Smooth muscle cell (in vitro differentiated cells): Measurements from ENCODE around the gene PGRMC2. TPM values are rescaled to one million over a fixed set of nuclear protein-coding genes. Genes with fewer than 3 reads are reported as not detected.

Source experiments
- DNase-seq: peaks from one replicate; lab custom pipeline; 2025; ENCODE audit not compliant: unreplicated experiment; lab: John Stamatoyannopoulos, UW
- H2AFZ ChIP-seq: fragments of 200-600 bp; sonication (generic); 2 replicates; pipeline ENCODE4 v1.6.0; 2016; ENCODE audit warnings: antibody characterized with exemption, low read depth, mild to moderate bottlenecking
- H3F3A ChIP-seq: fragments of 200-600 bp; sonication (generic); 2 replicates; pipeline ENCODE4 v1.6.0; 2017; ENCODE audit warnings: antibody characterized with exemption, low read depth
- H3K27ac ChIP-seq: fragments of 200-600 bp; sonication (generic); 2 replicates; pipeline ENCODE4 v1.5.1; 2016; ENCODE audit warnings: low read depth, mild to moderate bottlenecking
- H3K27me3 ChIP-seq: fragments of 200-600 bp; sonication (generic); 2 replicates; pipeline ENCODE4 v1.6.1; 2016; ENCODE audit warnings: low read depth, mild to moderate bottlenecking
- H3K36me3 ChIP-seq: fragments of 200-600 bp; sonication (generic); 2 replicates; pipeline ENCODE4 v1.5.1; 2016; ENCODE audit warnings: low read depth
- H3K4me1 ChIP-seq: fragments of 200-600 bp; sonication (generic); 2 replicates; pipeline ENCODE4 v1.5.1; 2016; ENCODE audit warnings: low read depth
- H3K4me2 ChIP-seq: fragments of 200-600 bp; sonication (generic); 2 replicates; pipeline ENCODE4 v1.6.0; 2016; ENCODE audit warnings: mild to moderate bottlenecking
- H3K4me3 ChIP-seq: fragments of 200-600 bp; sonication (generic); 2 replicates; pipeline ENCODE4 v1.5.1; 2016; ENCODE audit warnings: mild to moderate bottlenecking
- H3K79me2 ChIP-seq: fragments of 200-600 bp; sonication (generic); 2 replicates; pipeline ENCODE4 v1.6.0; 2016; ENCODE audit warnings: low read depth, mild to moderate bottlenecking
- H3K9ac ChIP-seq: fragments of 200-600 bp; sonication (generic); 2 replicates; pipeline ENCODE4 v1.6.0; 2016; ENCODE audit warnings: low read depth
- H3K9me3 ChIP-seq: fragments of 200-600 bp; sonication (generic); replicated peaks from 2 replicates; pipeline ENCODE4 v1.5.1; 2016; ENCODE audit warnings: low read depth
- H4K20me1 ChIP-seq: fragments of 200-600 bp; sonication (generic); 2 replicates; pipeline ENCODE4 v1.6.0; 2016; ENCODE audit warnings: low read depth
- WGBS: methylation state at CpG from one replicate; pipeline ENCODE4 v1.1.7; 2016; ENCODE audit warnings: low lambda C conversion rate; 5-methylcytosine and 5-hydroxymethylcytosine counted together
- polyA plus RNA-seq: library from polyadenylated mRNA; unstranded; fragments of >200 nt; fragmentation: Nextera tagmentation; extraction: Ambion mirVana; gene quantifications from 2 replicates; pipeline ENCODE4 v1.2.1, GENCODE V29; 2016
- total RNA-seq: library from RNA; depleted of rRNA; stranded (reverse); fragments of >200 nt; gene quantifications from 2 replicates; pipeline ENCODE4 v1.2.3, GENCODE V29; 2014
- TF ChIP-seq, protein P1 (sequence below): fragments of 200-600 bp; sonication (generic); IDR thresholded peaks from 2 replicates; pipeline ENCODE4 v1.5.1; 2017; ENCODE audit warnings: borderline replicate concordance, mild to moderate bottlenecking, antibody characterized with exemption; ENCODE audit not compliant: insufficient read depth, poor library complexity, severe bottlenecking

The PGRMC2 gene
- total and polyA plus RNA-seq, 2 experiments from 2014 or later = 52.1 to 56.7 TPM

DNA sequence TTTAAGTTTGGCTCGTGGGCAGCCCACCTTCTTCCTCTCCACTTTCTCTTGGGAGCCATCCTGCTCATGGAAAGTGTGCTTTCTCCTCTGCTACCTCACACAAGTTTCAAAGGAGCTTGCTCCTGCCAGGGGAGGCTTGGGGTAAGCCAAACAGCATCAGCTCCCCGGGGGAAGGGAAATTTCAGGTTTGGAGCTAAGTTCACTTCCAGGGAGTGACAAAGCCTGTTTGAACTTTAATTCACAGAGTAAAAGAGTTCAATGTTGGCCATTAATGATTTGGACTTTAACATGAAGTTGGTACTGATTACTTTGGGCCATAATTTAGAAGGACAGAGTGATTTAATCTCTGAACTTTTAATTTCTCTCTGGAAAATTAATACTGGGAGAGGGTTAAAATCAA, 4.7 kb upstream of the PGRMC2 start:
- TF ChIP-seq, protein P1, sequence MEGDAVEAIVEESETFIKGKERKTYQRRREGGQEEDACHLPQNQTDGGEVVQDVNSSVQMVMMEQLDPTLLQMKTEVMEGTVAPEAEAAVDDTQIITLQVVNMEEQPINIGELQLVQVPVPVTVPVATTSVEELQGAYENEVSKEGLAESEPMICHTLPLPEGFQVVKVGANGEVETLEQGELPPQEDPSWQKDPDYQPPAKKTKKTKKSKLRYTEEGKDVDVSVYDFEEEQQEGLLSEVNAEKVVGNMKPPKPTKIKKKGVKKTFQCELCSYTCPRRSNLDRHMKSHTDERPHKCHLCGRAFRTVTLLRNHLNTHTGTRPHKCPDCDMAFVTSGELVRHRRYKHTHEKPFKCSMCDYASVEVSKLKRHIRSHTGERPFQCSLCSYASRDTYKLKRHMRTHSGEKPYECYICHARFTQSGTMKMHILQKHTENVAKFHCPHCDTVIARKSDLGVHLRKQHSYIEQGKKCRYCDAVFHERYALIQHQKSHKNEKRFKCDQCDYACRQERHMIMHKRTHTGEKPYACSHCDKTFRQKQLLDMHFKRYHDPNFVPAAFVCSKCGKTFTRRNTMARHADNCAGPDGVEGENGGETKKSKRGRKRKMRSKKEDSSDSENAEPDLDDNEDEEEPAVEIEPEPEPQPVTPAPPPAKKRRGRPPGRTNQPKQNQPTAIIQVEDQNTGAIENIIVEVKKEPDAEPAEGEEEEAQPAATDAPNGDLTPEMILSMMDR = no peak
- Histone ChIP-seq H3K4me2 (no peak overlapping the region), H2AFZ (no peak overlapping the region), H3K27ac (no peak overlapping the region), H3K36me3 (no peaks in the 10 kb centered on the region), H3K27me3 (no peaks in the 10 kb centered on the region), H3K4me3 (no peak overlapping the region), H3K4me1 (peaks cover 7% of the 10 kb centered on the region), H3K9ac (no peak overlapping the region), H3F3A (no peaks in the 10 kb centered on the region), H3K9me3 (no peaks in the 10 kb centered on the region), H3K79me2 (peaks cover 2% of the 10 kb centered on the region), H4K20me1 (no peaks in the 10 kb centered on the region)
- DNase-seq = no peak
- 87% methylated on average over 2 of the region's 2 CpGs for WGBS

DNA sequence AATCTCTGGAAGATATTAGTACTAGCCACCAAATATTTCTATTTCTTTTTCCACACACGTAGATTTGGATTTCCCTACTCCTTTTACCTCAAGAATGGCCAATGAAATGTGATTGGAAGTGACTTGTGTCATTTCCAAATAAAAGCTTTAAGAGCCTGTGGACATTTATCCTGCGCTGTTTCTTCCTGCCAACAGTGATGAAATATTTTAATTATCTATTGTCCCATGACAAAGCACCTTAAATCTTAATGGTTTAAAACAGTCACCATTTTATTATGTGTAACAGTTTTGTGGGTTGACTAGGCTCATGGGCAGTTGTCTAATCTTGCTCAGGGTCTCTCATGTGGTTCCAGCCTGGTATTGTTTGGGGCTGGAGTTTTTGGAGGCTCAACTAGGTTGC, 3.5 kb upstream of the PGRMC2 start:
- 92% methylated on average over 2 of the region's 2 CpGs for WGBS
- no peak overlapping the region for H3K4me2 ChIP-seq
- H3K9ac ChIP-seq = no peak overlapping the region
- TF ChIP-seq, protein P1 = no peak
- H3K36me3 ChIP-seq = no peaks in the 10 kb centered on the region
- peaks cover 9% of the 10 kb centered on the region for H3K4me1 ChIP-seq
- no peak for DNase-seq
- no peak overlapping the region for H3K27ac ChIP-seq
- no peak overlapping the region for H3K4me3 ChIP-seq
- no peaks in the 10 kb centered on the region for H3K27me3 ChIP-seq
- H4K20me1 ChIP-seq = peaks cover 3% of the 10 kb centered on the region
- no peaks in the 10 kb centered on the region for H3F3A ChIP-seq
- no peak overlapping the region for H2AFZ ChIP-seq
- no peaks in the 10 kb centered on the region for H3K9me3 ChIP-seq
- H3K79me2 ChIP-seq = peaks cover 15% of the 10 kb centered on the region

DNA sequence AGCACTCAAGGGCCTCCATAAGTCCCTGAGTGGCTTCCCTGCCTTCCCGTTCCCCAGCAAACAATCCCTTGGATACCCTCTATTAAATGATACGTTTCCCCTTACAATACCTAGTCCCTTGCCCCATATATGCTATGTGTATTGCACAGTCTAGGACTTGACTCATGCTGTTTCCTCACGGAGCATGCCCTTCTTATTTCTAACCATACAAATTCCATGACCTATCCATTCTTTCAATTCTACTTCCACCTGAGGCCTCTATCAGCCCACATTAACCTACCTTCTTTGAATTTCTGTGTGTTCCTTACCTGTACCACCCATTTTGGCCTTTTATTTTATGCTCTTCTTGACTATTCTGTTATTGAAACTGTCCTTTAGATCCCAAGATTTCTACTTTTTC, 2.9 kb upstream of the PGRMC2 start:
- 93% methylated on average over 3 of the region's 3 CpGs for WGBS
- no peaks in the 10 kb centered on the region for H3K27me3 ChIP-seq
- TF ChIP-seq, protein P1 = no peak
- no peaks in the 10 kb centered on the region for H3K36me3 ChIP-seq
- no peaks in the 10 kb centered on the region for H3F3A ChIP-seq
- H3K4me2 ChIP-seq = no peak overlapping the region
- peaks cover 15% of the 10 kb centered on the region for H3K4me1 ChIP-seq
- H3K27ac ChIP-seq = no peak overlapping the region
- H2AFZ ChIP-seq = no peak overlapping the region
- H3K9me3 ChIP-seq = no peaks in the 10 kb centered on the region
- H4K20me1 ChIP-seq = peaks cover 9% of the 10 kb centered on the region
- no peak overlapping the region for H3K4me3 ChIP-seq
- DNase-seq = no peak
- peaks cover 20% of the 10 kb centered on the region for H3K79me2 ChIP-seq
- H3K9ac ChIP-seq = no peak overlapping the region

DNA sequence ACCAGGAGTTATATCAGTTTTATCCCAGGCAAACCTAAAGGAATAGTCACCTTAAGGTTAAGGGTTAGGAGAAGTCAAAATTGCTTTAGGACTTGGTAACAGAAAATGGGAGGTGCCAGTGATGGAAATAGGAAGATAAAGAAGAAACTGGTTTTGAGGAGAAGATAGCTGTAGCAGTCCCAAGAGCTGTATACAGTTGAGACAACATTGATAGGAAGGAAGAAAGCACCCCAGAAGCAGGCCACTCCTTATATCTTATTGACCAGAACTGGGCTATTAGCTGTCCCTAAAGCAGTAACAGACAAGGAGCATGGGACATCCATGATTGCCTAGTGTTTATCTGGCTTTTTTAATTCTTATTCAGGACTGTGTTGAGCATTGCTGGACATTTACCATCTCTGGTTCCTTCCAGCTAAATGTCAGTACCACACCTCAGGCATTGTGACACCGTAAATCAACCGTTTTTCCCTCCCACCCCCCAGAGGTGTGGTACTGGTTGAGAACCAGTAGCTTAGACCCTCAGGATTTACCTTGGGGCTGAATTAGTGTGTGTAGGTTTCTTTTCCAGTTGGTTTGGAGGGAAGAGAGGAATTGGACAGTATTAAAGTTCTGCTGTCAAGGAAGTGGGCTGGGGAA, 2.0 kb upstream of the PGRMC2 start:
- peaks cover 24% of the 10 kb centered on the region for H3K4me1 ChIP-seq
- no peak for DNase-seq
- no peak overlapping the region for H3K9ac ChIP-seq
- no peaks in the 10 kb centered on the region for H3K27me3 ChIP-seq
- H2AFZ ChIP-seq = no peak overlapping the region
- no peak overlapping the region for H3K27ac ChIP-seq
- H4K20me1 ChIP-seq = peaks cover 18% of the 10 kb centered on the region
- no peaks in the 10 kb centered on the region for H3K9me3 ChIP-seq
- peak overlapping the region; percentile 89 for H3K4me3 ChIP-seq
- no peaks in the 10 kb centered on the region for H3F3A ChIP-seq
- peak overlapping the region; percentile 89 for H3K4me2 ChIP-seq
- no peaks in the 10 kb centered on the region for H3K36me3 ChIP-seq
- TF ChIP-seq, protein P1 = no peak
- WGBS = 93% methylated on average over 2 of the region's 2 CpGs
- H3K79me2 ChIP-seq = peaks cover 29% of the 10 kb centered on the region
